Fibroblast of gingiva (primary cell): ENCODE data around the gene RWDD3.

Experiments
- DNase-seq: peaks from one replicate; pipeline ENCODE4 v3.0.0-alpha.2; 2011; ENCODE audit warnings: low read depth

The RWDD3 gene

GRCh38 chr1:95284420-95284819, 50.4 kb downstream of the RWDD3 start:
- DNase-seq: no peak

DNA sequence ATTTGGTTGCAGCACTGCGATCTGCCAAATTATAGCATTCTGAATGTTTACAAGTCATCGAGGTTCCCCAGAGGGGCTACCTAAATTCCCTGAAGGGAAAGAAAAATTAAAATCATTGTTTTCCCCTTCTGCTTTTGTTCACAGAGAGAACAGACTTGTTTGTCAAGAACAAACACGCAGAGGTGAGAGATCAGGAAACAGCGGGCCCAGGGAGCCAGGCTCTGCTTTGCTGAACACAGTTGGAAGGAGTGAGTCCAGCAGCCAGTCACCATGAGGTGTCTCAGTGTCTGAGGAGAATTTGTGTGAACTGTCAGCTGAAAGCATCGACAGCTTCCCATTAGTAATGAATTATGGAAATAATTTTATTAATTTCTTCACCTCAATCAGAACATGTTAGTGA, 52.5 kb downstream of the RWDD3 start:
- no peak for DNase-seq

DNA sequence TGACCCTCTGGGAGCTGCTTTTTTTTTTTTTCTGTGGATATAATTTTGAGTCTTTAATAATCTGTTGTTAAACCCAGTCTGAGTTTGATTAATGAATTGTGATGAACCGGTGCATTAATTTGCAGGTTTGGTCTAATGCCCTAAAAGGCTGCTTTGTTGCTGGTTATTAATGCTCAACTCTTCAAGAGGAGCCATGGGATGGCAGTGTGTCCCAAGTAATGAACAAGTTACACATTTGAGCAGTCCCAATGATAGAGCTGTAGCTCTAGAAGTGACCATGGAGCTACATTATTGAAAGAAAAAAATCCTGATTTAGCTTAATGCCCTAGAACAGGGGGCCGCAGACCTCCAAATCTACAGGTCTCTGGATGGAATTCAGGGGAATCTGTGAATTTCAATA, 53.1 kb downstream of the RWDD3 start:
- no peak for DNase-seq

DNA sequence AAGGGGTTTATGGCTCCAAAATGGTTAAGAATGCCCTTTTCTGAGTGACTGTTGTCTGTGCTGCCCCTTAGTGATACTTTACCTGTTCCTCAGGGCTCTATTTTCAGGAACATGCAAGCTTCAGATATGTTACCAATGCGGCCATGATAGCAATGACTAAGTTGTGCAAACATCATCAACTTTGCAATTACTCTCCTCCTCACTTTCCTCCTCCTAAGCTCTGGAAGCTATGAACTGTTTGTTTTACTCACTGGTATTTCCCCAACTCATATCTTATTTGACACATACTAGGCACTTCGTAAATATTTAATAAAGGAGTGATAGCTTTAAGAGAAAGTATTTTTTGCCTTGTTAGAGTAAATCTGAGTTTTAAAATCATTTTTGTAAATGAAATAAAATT, 53.8 kb downstream of the RWDD3 start:
- DNase-seq: no peak
